SK-N-MC (cell line): ENCODE data around the gene MAMDC4.

Experiments
- EZH2 ChIP-seq: fragments of 200-600 bp; sonication (generic); IDR thresholded peaks from one replicate; pipeline ENCODE4 v1.6.1; 2017; ENCODE audit warnings: antibody characterized with exemption
- FOXP2 ChIP-seq: optimal IDR thresholded peaks from 2 replicates; pipeline ENCODE3; 2011; ENCODE audit warnings: mild to moderate bottlenecking, moderate library complexity; ENCODE audit not compliant: insufficient read depth; ENCODE audit errors: extremely low read length, control extremely low read depth
- POLR2AphosphoS5 ChIP-seq: IDR thresholded peaks from 2 replicates; pipeline ENCODE4 v1.6.1; 2012; ENCODE audit warnings: mild to moderate bottlenecking, low read depth, low read length, borderline replicate concordance

- TF ChIP-seq POLR2AphosphoS5 (no peak), EZH2 (no peak), FOXP2 (no peak)
These were observed 2.1 kb downstream of the MAMDC4 start for GRCh38 chr9:136854113-136854841.
